OCI-LY3 (cell line): Measurements from ENCODE around the gene CSN3.

Experiments
- H2AFZ ChIP-seq: fragments of 200-600, 300-600 bp; shearing (Covaris generic); 2 replicates; pipeline ENCODE4 v1.6.0; 2014; ENCODE audit warnings: antibody characterized with exemption, low read depth, low read length
- H3K27ac ChIP-seq: fragments of 200-600, 300-600 bp; sonication (generic); 2 replicates; pipeline ENCODE4 v1.5.1; 2014; ENCODE audit warnings: mild to moderate bottlenecking, low read length, moderate library complexity, mixed read lengths
- H3K27me3 ChIP-seq: fragments of 200-600, 300-600 bp; sonication (generic); 2 replicates; pipeline ENCODE4 v1.6.1; 2014; ENCODE audit warnings: low read depth, low read length, mixed read lengths
- H3K36me3 ChIP-seq: fragments of 200-600, 300-600 bp; sonication (generic); replicated peaks from 2 replicates; pipeline ENCODE3; 2014; ENCODE audit warnings: low read depth, low read length, mixed read lengths
- H3K4me1 ChIP-seq: fragments of 300-600, 200-600 bp; sonication (generic); 2 replicates; pipeline ENCODE4 v1.6.1; 2014; ENCODE audit warnings: low read length, mixed read lengths
- H3K4me2 ChIP-seq: fragments of 200-600, 300-600 bp; sonication (generic); 2 replicates; pipeline ENCODE4 v1.6.1; 2014; ENCODE audit warnings: low read length, mixed read lengths
- H3K4me3 ChIP-seq: fragments of 300-600, 200-600 bp; sonication (generic); 2 replicates; pipeline ENCODE4 v1.5.1; 2014; ENCODE audit warnings: antibody characterized with exemption, mild to moderate bottlenecking, low read length, moderate library complexity
- H3K79me2 ChIP-seq: fragments of 300-600, 200-600 bp; shearing (Covaris generic); 2 replicates; pipeline ENCODE4 v1.6.1; 2014; ENCODE audit warnings: mild to moderate bottlenecking, low read length, mixed read lengths
- H3K9ac ChIP-seq: fragments of 300-600, 200-600 bp; shearing (Covaris generic); 2 replicates; pipeline ENCODE4 v1.6.0; 2014; ENCODE audit warnings: mild to moderate bottlenecking, low read length, moderate library complexity
- H3K9me3 ChIP-seq: fragments of 200-600, 300-600 bp; shearing (Covaris generic); 2 replicates; pipeline ENCODE4 v1.6.1; 2014; ENCODE audit warnings: low read length, mixed read lengths; ENCODE audit not compliant: insufficient read depth
- H4K20me1 ChIP-seq: fragments of 200-600, 300-600 bp; sonication (generic); 2 replicates; pipeline ENCODE4 v1.6.1; 2016; ENCODE audit warnings: low read length, mixed read lengths; ENCODE audit not compliant: insufficient read depth
- EZH2phosphoT487 ChIP-seq: fragments of 200-600 bp; shearing (Covaris generic); IDR thresholded peaks from 2 replicates; pipeline ENCODE4 v1.6.1; 2018; ENCODE audit warnings: antibody characterized with exemption, mixed run types, low read depth
- TF ChIP-seq, protein P1 (sequence below): fragments of 200-600, 300-600 bp; sonication (generic); IDR thresholded peaks from 2 replicates; pipeline ENCODE4 v1.5.1; 2014; ENCODE audit warnings: antibody characterized with exemption, low read length, low read depth

CSN3 gene

GRCh38 chr4:70225824-70226223, 16.6 kb upstream of the CSN3 start, which contains the start of gene FDCSP:
FDCSP (plus strand) TSS chr4:70226124; CDS start chr4:70231195, 5,071 bp downstream.
- no peak within 1 kb of the TSS for H3K27ac ChIP-seq
- no peak within 1 kb of the TSS for H2AFZ ChIP-seq

DNA sequence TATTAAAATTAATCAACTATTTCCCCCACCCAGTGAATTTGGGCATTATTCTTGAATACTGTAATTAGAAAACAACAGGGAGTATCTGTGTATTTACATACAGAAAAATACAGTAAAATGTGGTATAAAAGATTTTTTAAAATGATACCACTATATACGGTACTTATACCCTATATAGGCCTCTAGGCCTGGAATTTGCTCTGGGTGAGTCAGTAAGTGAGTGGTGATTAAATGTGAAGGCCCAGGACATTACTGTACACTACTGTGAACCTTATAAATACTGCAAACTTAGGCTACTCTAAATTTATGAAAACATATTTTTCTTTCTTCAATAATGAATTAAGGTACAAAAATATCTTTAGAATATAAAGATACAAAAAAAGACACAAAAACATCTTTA, 6.3 kb upstream of the CSN3 start:
- H3K4me1 ChIP-seq = peaks cover 4% of the 10 kb centered on the region
- TF ChIP-seq EZH2phosphoT487 = no peak
- H4K20me1 ChIP-seq = no peaks in the 10 kb centered on the region
- H3K79me2 ChIP-seq = no peaks in the 10 kb centered on the region
- no peaks in the 10 kb centered on the region for H3K27me3 ChIP-seq
- H3K36me3 ChIP-seq = no peaks in the 10 kb centered on the region
- no peak overlapping the region for H3K9ac ChIP-seq
- no peak overlapping the region for H2AFZ ChIP-seq
- no peak overlapping the region for H3K4me3 ChIP-seq
- no peaks in the 10 kb centered on the region for H3K9me3 ChIP-seq
- H3K4me2 ChIP-seq = no peak overlapping the region
- no peak overlapping the region for H3K27ac ChIP-seq

More at GRCh38 chr4:70225824-70226223, 16.6 kb upstream of the CSN3 start, which contains the start of gene FDCSP:
- TF ChIP-seq, protein P1, sequence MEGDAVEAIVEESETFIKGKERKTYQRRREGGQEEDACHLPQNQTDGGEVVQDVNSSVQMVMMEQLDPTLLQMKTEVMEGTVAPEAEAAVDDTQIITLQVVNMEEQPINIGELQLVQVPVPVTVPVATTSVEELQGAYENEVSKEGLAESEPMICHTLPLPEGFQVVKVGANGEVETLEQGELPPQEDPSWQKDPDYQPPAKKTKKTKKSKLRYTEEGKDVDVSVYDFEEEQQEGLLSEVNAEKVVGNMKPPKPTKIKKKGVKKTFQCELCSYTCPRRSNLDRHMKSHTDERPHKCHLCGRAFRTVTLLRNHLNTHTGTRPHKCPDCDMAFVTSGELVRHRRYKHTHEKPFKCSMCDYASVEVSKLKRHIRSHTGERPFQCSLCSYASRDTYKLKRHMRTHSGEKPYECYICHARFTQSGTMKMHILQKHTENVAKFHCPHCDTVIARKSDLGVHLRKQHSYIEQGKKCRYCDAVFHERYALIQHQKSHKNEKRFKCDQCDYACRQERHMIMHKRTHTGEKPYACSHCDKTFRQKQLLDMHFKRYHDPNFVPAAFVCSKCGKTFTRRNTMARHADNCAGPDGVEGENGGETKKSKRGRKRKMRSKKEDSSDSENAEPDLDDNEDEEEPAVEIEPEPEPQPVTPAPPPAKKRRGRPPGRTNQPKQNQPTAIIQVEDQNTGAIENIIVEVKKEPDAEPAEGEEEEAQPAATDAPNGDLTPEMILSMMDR = no peak
- TF ChIP-seq EZH2phosphoT487 = no peak
- no peaks in the 10 kb centered on the region for H3K4me1 ChIP-seq
- no peaks in the 10 kb centered on the region for H3K9me3 ChIP-seq
- H4K20me1 ChIP-seq = no peaks in the 10 kb centered on the region
- H3K27me3 ChIP-seq = no peaks in the 10 kb centered on the region
- H3K9ac ChIP-seq = no peak within 1 kb of the TSS
- H3K79me2 ChIP-seq = no peaks in the 10 kb centered on the region
- H3K4me3 ChIP-seq = no peak within 1 kb of the TSS
- no peaks in the 10 kb centered on the region for H3K36me3 ChIP-seq
- H3K4me2 ChIP-seq = no peak within 1 kb of the TSS

- TF ChIP-seq EZH2phosphoT487 = no peak
- TF ChIP-seq, protein P1 = no peak
- Histone ChIP-seq H3K9me3 (no peaks in the 10 kb centered on the region), H3K27ac (no peak overlapping the region), H3K36me3 (no peaks in the 10 kb centered on the region), H3K9ac (no peak overlapping the region), H3K4me2 (no peak overlapping the region), H2AFZ (no peak overlapping the region), H3K79me2 (no peaks in the 10 kb centered on the region), H3K4me3 (no peak overlapping the region), H3K4me1 (no peaks in the 10 kb centered on the region), H4K20me1 (no peaks in the 10 kb centered on the region), H3K27me3 (no peaks in the 10 kb centered on the region)
Observed at GRCh38 chr4:70239131-70239883, 3.1 kb upstream of the CSN3 start.

DNA sequence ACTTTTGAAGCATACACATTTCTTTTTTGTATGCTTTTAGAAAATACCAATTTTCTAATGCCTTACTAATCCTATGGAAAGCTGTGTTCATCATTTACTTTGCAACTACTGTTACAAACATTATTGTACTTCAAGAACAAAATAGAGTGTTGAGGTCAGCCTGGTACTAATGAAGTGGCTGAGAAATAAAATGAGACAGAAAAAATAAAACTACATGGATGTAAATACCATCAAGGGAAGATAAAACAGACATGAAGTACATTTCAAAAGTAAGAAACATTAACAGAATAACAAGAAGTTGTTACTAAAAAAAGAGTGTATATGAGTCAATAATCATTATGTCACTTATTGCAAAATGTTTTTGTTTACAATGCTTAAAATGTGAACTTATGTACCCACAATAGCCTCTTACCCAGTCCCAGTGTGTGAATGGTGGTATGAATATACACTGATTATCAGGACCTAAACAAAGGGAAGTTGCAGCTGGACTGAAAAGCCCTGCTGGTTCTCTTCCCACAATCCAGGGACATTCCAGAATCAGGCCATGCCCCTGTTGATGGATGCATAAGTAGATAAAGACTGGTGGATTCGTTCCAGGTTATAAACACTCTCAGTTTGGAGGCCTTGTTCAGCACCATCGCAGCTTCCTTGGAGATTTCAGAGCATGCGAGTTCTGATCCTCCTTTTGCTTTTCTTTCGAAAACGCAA, 2.4 kb upstream of the CSN3 start:
- Histone ChIP-seq H3K36me3 (no peaks in the 10 kb centered on the region), H4K20me1 (no peaks in the 10 kb centered on the region), H3K4me3 (no peak overlapping the region), H3K9ac (no peak overlapping the region), H3K9me3 (no peaks in the 10 kb centered on the region), H3K27me3 (no peaks in the 10 kb centered on the region), H2AFZ (no peak overlapping the region), H3K4me2 (no peak overlapping the region), H3K4me1 (no peaks in the 10 kb centered on the region), H3K79me2 (no peaks in the 10 kb centered on the region), H3K27ac (no peak overlapping the region)
- TF ChIP-seq, protein P1 = no peak
- TF ChIP-seq EZH2phosphoT487 = no peak
